ENCODE measurements around the gene ANXA3. TPM values are rescaled to one million over a fixed set of nuclear protein-coding genes. Genes with fewer than 3 reads are reported as not detected.

The ANXA3 gene
- total RNA-seq, 1 experiment from 2014 or later = 0.86 TPM

- no peaks in the 10 kb centered on the region for H3K27me3 ChIP-seq (replicated peaks; ENCODE audit: insufficient read depth, low read depth, low read length, poor library complexity)
- no peak for DNase-seq (ENCODE audit: low spot score)
- POLR2A ChIA-PET (ENCODE audit: low non-redundant PET) = no interaction called here
- no peaks in the 10 kb centered on the region for H3K36me3 ChIP-seq (ENCODE audit: insufficient read depth, low read length, poor library complexity, severe bottlenecking)
- H3K4me3 ChIP-seq (ENCODE audit: low read depth, low read length, poor library complexity, severe bottlenecking) = no peak overlapping the region
- intact Hi-C loops (cut with micrococcal nuclease; ENCODE audit: unreplicated experiment) = no loop called here
- no peaks in the 10 kb centered on the region for H3K4me1 ChIP-seq (ENCODE audit: insufficient read depth, low read length, poor library complexity, severe bottlenecking)
- CTCF ChIA-PET = no interaction called here
- BruUV-seq (replicated peaks) = no TSS peak
- TF ChIP-seq CTCF (conservative IDR thresholded peaks at IDR 0.05; ENCODE audit: low read depth, low read length) (no peak), EZH2 (IDR thresholded peaks at IDR 0.05; ENCODE audit: borderline replicate concordance, low read depth, low read length, poor library complexity, severe bottlenecking) (no peak)
- no peaks in the 10 kb centered on the region for H3K9me3 ChIP-seq (ENCODE audit: low read depth, low read length, poor library complexity, severe bottlenecking)
- no peak overlapping the region for H3K27ac ChIP-seq (ENCODE audit: low read depth, low read length, poor library complexity, severe bottlenecking)
These were observed 5.1 kb downstream of the ANXA3 start for GRCh38 chr4:78556665-78557064.

GRCh38 chr4:78557841-78558240 is 6.3 kb downstream of the ANXA3 start:
- Histone ChIP-seq H3K4me1 (ENCODE audit: insufficient read depth, low read length, poor library complexity, severe bottlenecking) (no peaks in the 10 kb centered on the region), H3K4me3 (ENCODE audit: low read depth, low read length, poor library complexity, severe bottlenecking) (no peak overlapping the region), H3K27me3 (replicated peaks; ENCODE audit: insufficient read depth, low read depth, low read length, poor library complexity) (no peaks in the 10 kb centered on the region), H3K27ac (ENCODE audit: low read depth, low read length, poor library complexity, severe bottlenecking) (no peak overlapping the region), H3K9me3 (ENCODE audit: low read depth, low read length, poor library complexity, severe bottlenecking) (no peaks in the 10 kb centered on the region), H3K36me3 (ENCODE audit: insufficient read depth, low read length, poor library complexity, severe bottlenecking) (no peaks in the 10 kb centered on the region)
- BruUV-seq (replicated peaks) = no TSS peak
- TF ChIP-seq EZH2 (IDR thresholded peaks at IDR 0.05; ENCODE audit: borderline replicate concordance, low read depth, low read length, poor library complexity, severe bottlenecking) (no peak), CTCF (conservative IDR thresholded peaks at IDR 0.05; ENCODE audit: low read depth, low read length) (no peak)
- CTCF ChIA-PET = no interaction called here
- intact Hi-C loops (cut with micrococcal nuclease; ENCODE audit: unreplicated experiment) = no loop called here
- POLR2A ChIA-PET (ENCODE audit: low non-redundant PET) = no interaction called here
- DNase-seq (ENCODE audit: low spot score) = no peak

- no peaks in the 10 kb centered on the region for H3K27me3 ChIP-seq (replicated peaks; ENCODE audit: insufficient read depth, low read depth, low read length, poor library complexity)
- H3K36me3 ChIP-seq (ENCODE audit: insufficient read depth, low read length, poor library complexity, severe bottlenecking) = no peaks in the 10 kb centered on the region
- no peak overlapping the region for H3K4me3 ChIP-seq (ENCODE audit: low read depth, low read length, poor library complexity, severe bottlenecking)
- TF ChIP-seq EZH2 (IDR thresholded peaks at IDR 0.05; ENCODE audit: borderline replicate concordance, low read depth, low read length, poor library complexity, severe bottlenecking) = no peak
- no peak for TF ChIP-seq CTCF (conservative IDR thresholded peaks at IDR 0.05; ENCODE audit: low read depth, low read length)
- ChIA-PET CTCF (no interaction called here), POLR2A (ENCODE audit: low non-redundant PET) (no interaction called here)
- no peak overlapping the region for H3K27ac ChIP-seq (ENCODE audit: low read depth, low read length, poor library complexity, severe bottlenecking)
- BruUV-seq (replicated peaks) = no TSS peak
- H3K9me3 ChIP-seq (ENCODE audit: low read depth, low read length, poor library complexity, severe bottlenecking) = no peaks in the 10 kb centered on the region
- intact Hi-C loops (cut with micrococcal nuclease; ENCODE audit: unreplicated experiment) = no loop called here
- no peak for DNase-seq (ENCODE audit: low spot score)
- no peaks in the 10 kb centered on the region for H3K4me1 ChIP-seq (ENCODE audit: insufficient read depth, low read length, poor library complexity, severe bottlenecking)
These were observed 6.8 kb downstream of the ANXA3 start for GRCh38 chr4:78558410-78558809.

Data from A673 (cell line).